HG03025 (cell line): ENCODE data around the gene MAGEE1.

Experiments
- ATAC-seq: cut with Tn5 transposase; IDR thresholded peaks from one replicate; pipeline ENCODE4 v1.9.1; 2021; ENCODE audit warnings: mild to moderate bottlenecking, moderate library complexity; ENCODE audit not compliant: unreplicated experiment, low FRiP score

Gene MAGEE1, protein sequence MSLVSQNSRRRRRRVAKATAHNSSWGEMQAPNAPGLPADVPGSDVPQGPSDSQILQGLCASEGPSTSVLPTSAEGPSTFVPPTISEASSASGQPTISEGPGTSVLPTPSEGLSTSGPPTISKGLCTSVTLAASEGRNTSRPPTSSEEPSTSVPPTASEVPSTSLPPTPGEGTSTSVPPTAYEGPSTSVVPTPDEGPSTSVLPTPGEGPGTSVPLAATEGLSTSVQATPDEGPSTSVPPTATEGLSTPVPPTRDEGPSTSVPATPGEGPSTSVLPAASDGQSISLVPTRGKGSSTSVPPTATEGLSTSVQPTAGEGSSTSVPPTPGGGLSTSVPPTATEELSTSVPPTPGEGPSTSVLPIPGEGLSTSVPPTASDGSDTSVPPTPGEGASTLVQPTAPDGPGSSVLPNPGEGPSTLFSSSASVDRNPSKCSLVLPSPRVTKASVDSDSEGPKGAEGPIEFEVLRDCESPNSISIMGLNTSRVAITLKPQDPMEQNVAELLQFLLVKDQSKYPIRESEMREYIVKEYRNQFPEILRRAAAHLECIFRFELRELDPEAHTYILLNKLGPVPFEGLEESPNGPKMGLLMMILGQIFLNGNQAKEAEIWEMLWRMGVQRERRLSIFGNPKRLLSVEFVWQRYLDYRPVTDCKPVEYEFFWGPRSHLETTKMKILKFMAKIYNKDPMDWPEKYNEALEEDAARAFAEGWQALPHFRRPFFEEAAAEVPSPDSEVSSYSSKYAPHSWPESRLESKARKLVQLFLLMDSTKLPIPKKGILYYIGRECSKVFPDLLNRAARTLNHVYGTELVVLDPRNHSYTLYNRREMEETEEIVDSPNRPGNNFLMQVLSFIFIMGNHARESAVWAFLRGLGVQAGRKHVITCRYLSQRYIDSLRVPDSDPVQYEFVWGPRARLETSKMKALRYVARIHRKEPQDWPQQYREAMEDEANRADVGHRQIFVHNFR

DNA sequence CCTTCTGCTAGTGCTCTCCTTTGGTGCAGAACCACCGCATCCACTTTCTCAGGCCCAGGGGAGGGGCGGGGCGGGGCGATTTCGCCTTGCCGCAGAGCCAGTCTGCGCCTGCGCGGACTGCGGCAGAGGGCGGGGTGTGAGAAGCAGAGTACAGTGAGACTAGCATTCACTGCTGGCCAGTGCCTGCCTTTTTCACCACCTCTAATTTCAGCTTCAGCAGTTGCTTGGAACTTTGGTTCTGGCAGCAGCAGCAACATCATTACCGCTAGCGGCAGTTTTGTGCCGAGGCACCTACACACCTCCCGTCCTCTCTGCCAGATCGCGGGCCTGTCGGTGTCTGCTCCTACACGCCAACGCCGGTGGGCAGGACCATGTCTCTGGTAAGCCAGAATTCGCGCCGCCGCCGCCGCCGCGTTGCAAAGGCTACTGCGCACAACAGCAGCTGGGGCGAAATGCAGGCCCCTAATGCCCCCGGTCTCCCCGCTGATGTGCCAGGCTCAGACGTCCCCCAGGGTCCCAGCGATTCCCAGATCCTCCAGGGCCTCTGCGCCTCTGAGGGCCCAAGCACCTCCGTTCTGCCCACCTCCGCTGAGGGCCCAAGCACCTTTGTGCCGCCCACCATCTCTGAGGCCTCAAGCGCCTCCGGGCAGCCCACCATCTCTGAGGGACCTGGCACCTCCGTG lies at the start of gene MAGEE1:
MAGEE1 (plus strand) TSS at position 151 of the 683 bp plus-strand sequence; CDS start at position 372, 221 bp downstream.
- peak; percentile 80 for ATAC-seq

DNA sequence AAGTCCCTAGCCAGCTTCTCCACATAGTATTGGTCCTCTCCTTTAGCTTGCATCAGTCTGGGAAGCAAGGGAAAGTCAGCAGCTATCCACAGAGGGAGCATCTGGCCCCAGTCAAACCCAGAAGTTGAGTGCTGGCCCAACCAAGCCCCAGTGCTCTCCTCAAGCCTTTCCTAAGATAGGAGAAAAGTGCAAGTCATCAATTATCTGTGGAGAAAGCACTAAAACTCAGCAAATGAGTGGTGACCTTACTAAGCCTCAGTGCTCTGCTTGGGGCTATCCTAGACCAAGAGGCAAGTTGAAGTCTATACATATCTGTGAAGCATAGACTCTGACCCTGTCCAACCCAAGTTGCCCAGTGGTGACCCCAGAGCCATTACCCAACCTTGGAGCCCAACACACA lies 28.5 kb upstream of the MAGEE1 start:
- ATAC-seq: no peak

DNA sequence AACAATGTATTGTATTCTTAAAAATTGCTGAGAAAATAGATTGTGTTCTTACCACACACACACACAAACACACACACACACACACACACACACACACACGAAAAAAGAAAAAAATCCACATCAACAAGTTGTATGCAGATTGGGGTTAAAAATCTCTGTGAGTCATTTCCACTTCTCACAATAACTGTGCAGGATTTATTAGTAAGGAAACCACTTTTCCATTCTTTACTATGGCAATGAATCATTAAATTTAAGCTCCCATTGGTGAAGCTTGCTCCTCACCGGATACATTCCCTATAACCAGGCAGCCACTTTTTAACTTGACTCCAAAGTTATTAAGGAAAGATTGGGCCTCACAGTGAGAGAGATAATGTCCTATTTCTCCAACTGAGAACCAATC lies 19.7 kb upstream of the MAGEE1 start:
- ATAC-seq: no peak

DNA sequence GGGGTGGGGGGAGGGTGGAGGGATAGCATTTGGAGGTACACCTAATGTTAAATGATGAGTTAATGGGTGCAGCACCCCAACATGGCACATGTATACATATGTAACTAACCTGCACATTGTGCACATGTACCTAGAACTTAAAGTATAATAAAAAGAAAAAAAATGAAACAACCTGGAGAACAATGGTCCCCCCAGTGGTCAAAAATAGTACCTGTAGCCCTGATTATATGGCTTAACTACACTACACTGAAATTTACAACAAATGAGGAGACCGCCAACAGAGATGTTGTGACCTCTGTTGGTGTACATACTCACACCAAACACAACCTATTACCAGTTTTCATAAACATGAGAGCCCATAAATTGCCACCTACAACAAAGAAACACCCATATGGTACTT lies 7.3 kb upstream of the MAGEE1 start:
- ATAC-seq: no peak

DNA sequence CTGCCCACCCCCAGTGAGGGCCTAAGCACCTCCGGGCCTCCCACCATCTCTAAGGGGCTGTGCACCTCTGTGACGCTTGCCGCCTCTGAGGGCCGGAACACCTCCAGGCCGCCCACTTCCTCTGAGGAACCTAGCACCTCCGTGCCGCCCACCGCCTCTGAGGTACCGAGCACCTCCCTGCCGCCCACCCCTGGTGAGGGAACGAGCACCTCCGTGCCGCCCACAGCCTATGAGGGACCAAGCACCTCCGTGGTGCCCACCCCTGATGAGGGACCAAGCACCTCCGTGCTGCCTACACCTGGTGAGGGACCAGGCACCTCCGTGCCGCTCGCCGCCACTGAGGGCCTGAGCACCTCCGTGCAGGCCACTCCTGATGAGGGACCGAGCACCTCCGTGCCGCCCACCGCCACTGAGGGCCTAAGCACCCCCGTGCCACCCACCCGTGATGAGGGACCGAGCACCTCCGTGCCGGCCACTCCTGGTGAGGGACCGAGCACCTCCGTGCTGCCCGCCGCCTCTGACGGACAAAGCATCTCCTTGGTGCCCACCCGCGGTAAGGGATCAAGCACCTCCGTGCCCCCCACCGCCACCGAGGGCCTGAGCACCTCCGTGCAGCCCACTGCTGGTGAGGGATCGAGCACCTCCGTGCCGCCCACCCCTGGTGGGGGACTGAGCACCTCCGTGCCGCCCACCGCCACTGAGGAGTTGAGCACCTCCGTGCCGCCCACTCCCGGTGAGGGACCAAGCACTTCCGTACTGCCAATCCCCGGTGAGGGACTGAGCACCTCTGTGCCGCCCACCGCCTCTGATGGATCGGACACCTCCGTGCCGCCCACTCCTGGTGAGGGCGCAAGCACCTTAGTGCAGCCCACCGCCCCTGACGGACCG lies 977 bp downstream of the MAGEE1 start:
- peak; percentile 32 for ATAC-seq

DNA sequence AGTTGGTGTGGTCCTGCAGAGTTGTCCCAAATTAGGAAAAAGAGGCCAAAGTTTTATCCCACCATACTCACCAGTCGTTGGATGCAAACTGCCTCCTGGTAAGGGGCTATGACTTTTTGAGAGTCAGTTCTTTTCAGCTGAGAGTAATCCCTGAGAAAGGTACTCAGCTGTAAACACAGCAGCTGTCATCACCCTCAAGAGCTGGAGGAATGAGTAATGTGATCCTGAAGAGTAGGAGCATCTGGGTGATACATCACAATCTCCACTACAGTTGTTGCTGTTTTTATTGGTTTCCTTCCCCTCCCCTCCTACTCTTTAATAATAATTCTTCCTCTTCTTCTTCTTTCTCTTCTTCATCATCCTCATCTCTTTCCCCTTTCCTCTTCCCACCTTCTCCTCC lies 5.7 kb downstream of the MAGEE1 start:
- ATAC-seq: no peak

DNA sequence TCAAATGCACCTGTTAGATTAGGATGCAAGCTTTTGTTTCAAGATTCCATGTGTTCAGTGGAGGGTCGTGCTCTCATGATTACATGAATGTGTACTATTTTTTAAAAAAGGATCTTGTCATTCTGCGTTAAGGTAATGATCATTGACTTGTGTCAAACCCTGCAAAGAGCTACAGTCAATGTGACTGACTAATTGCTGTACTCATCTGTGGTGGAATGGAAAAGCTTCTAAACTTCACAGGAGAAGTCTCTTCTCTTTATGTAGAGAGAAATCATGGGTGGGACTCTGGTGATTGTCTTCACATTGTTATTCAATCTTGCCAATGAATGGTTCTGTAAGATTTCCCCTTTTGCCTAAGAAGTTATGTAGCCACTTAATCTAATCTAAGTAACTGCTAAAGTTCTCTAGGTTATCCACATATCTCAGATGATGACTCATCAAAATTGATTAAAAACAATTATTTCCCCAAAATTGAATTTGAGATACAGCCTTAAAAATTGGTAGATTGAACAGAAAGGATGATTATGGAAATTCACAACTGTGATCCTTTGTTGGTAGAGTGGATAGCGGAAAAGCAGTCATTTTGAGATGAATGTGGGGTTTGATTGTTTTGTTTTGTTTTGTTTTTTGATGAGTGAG lies 6.7 kb downstream of the MAGEE1 start:
- ATAC-seq: no peak

DNA sequence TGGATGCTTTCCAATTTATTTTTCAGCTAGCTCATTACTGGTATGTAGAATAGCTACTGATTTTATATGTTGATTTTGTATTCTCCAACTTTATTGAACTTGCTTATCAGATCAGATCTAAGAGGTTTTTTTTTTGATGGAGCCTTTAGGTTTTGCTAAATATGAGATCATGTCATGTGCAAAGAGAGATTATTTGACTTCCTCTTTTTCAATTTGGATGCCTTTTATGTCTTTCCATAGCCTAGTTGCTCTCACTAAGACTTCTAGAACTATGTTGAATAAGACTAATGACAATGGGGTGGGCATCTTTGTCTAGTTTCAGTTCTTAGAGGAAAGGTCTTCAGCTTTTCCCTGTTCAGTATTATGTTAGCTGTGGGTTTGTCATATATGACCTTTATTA lies 11.7 kb downstream of the MAGEE1 start:
- ATAC-seq: no peak

DNA sequence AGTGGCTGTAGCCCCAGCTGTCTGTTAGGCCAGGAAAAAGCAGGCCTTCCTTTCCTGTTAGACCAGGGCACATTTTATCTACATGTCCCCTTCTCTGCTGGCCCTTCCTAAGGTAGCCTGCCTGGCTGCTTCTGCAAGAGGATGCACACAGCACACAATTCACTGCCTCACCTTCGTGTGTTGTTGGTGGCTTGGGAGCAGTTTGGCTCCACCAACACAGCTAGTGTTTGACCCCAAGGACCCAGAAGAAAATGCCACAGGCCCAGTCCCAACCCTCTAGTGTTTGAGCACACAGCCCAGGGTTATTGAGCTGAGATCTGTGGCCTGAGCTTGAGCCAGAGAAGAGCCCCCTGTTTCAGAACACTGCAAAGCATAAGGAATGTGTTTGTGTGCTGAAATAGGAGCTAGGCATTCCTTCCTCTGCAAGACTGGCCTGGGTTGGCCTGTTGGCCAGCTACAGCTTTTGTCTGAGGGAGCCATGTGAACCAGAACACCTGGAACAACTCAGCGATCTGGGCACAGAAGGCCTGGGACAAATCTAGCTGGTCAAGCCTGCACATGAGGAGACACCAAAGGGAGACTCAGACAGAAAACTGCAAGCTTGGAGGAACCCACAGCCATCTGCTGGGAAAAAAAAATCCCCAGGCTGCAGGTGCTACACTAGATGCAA lies 26.4 kb downstream of the MAGEE1 start:
- ATAC-seq: no peak

DNA sequence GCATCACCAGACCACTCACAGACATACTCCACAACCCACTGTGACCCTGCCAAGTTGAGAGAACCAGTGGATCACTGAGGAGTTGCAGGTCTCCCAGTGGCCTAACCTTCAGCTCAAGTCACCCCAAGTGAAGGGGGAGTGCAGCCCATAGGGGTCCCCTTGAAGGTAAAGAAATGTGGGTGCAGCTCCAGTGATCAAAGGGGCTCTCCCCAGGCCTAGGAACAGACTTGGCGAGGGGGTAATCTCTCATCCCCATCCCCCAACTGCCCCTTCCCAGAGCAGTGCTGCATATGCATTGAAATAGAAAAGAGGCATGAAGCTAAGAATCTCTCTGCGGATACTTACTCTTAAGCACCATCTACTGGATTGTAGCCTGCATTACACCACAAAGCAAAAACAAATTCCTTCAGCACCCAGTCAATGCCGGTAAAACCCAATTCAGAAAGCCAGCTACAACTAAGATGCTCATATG lies 27.0 kb downstream of the MAGEE1 start:
- ATAC-seq: no peak

DNA sequence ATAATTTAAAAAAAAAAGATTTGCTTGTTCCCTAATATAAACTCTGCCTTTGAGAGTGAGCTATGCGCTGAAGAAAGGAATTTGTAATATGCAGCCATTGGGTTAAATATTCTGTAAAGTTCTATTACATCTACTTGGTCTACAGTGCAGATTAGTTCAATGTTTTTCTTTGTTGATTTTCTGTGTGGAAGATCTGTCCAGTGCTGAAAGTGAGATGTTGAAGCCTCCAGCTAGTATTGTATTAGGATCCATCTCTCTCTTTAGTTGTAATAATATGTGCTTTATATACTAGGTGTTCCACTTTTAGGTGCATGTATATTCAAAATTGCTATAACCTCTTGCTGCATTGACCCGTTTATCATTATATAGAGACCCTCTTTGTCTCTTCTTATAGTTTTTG lies 49.8 kb downstream of the MAGEE1 start:
- ATAC-seq: no peak
